SK-N-SH treated with all-trans-retinoic acid at 6 μM for 48 hours (cell line): ENCODE measurements around the gene P2RX2.

Experiments
- ATAC-seq: fragments of 200-7000 bp; cut with Tn5 transposase; 3 replicates; pipeline ENCODE4 v1.9.1; 2020; ENCODE audit warnings: mild to moderate bottlenecking, moderate library complexity
- ARNTL ChIP-seq: fragments of 450-650 bp; formaldehyde crosslinking; IDR thresholded peaks from 2 replicates; pipeline ENCODE4 v1.5.0; 2020; ENCODE audit warnings: low read depth, mild to moderate bottlenecking, moderate library complexity, borderline replicate concordance
- BACH2 ChIP-seq: fragments of 250-450 bp; sonication (Bioruptor Pico); IDR thresholded peaks from 2 replicates; pipeline ENCODE4 v1.9.0; 2021; ENCODE audit warnings: mild to moderate bottlenecking, borderline replicate concordance
- CSDC2 ChIP-seq: fragments of 250-450 bp; sonication (Bioruptor Pico); IDR thresholded peaks from 2 replicates; pipeline ENCODE4 v1.5.0; 2020; ENCODE audit warnings: mild to moderate bottlenecking, moderate library complexity
- CSRNP3 ChIP-seq: fragments of 250-450 bp; sonication (Bioruptor Pico); IDR thresholded peaks from 2 replicates; pipeline ENCODE4 v1.5.1; 2021; ENCODE audit warnings: mild to moderate bottlenecking, moderate library complexity
- ESRRG ChIP-seq: fragments of 250-450 bp; sonication (Bioruptor Pico); IDR thresholded peaks from 2 replicates; pipeline ENCODE4 v1.6.1; 2021; ENCODE audit warnings: mild to moderate bottlenecking
- GLIS3 ChIP-seq: fragments of 250-450 bp; sonication (Bioruptor Pico); IDR thresholded peaks from 2 replicates; pipeline ENCODE4 v1.5.0; 2020; ENCODE audit warnings: mild to moderate bottlenecking, moderate library complexity
- ISL1 ChIP-seq: fragments of 250-450 bp; sonication (Bioruptor Pico); IDR thresholded peaks from 2 replicates; pipeline ENCODE4 v2.1.2; 2022; ENCODE audit warnings: mild to moderate bottlenecking, moderate library complexity
- OSR1 ChIP-seq: fragments of 250-450 bp; sonication (Bioruptor Pico); IDR thresholded peaks from 2 replicates; pipeline ENCODE4 v1.8.0; 2022; ENCODE audit warnings: moderate library complexity, mild to moderate bottlenecking, inconsistent platforms
- POU6F1 ChIP-seq: fragments of 250-450 bp; sonication (Bioruptor Pico); IDR thresholded peaks from 2 replicates; pipeline ENCODE4 v1.8.0; 2021; ENCODE audit warnings: low read depth, mild to moderate bottlenecking, moderate library complexity, borderline replicate concordance
- PPARA ChIP-seq: fragments of 250-450 bp; sonication (Bioruptor Pico); IDR thresholded peaks from 2 replicates; pipeline ENCODE4 v1.5.0; 2020; ENCODE audit warnings: mild to moderate bottlenecking, borderline replicate concordance
- RARB ChIP-seq: fragments of 250-450 bp; sonication (Bioruptor Pico); IDR thresholded peaks from 2 replicates; pipeline ENCODE4 v1.8.0; 2021; ENCODE audit warnings: mild to moderate bottlenecking, moderate library complexity
- SNAI2 ChIP-seq: fragments of 250-450 bp; sonication (Bioruptor Pico); IDR thresholded peaks from 2 replicates; pipeline ENCODE4 v1.5.0; 2020; ENCODE audit warnings: mild to moderate bottlenecking, moderate library complexity
- TCF4 ChIP-seq: fragments of 250-450 bp; sonication (Bioruptor Pico); IDR thresholded peaks from 2 replicates; pipeline ENCODE4 v1.8.0; 2021; ENCODE audit warnings: mild to moderate bottlenecking, moderate library complexity, borderline replicate concordance
- TOX ChIP-seq: fragments of 250-450 bp; sonication (Bioruptor Pico); IDR thresholded peaks from 2 replicates; pipeline ENCODE4 v1.8.0; 2021; ENCODE audit warnings: mild to moderate bottlenecking, moderate library complexity, borderline replicate concordance
- ZC3H10 ChIP-seq: fragments of 250-450 bp; sonication (Bioruptor Pico); IDR thresholded peaks from 2 replicates; pipeline ENCODE4 v1.5.1; 2021; ENCODE audit warnings: mild to moderate bottlenecking, moderate library complexity
- ZFP3 ChIP-seq: fragments of 250-450 bp; sonication (Bioruptor Pico); IDR thresholded peaks from 2 replicates; pipeline ENCODE4 v1.5.0; 2020; ENCODE audit warnings: mild to moderate bottlenecking, moderate library complexity
- ZFP30 ChIP-seq: fragments of 450-650 bp; formaldehyde crosslinking; IDR thresholded peaks from 2 replicates; pipeline ENCODE4 v1.5.0; 2022; ENCODE audit warnings: mild to moderate bottlenecking, moderate library complexity
- ZNF565 ChIP-seq: fragments of 450-650 bp; formaldehyde crosslinking; conservative IDR thresholded peaks from 2 replicates; pipeline ENCODE4 v1.5.0; 2020; ENCODE audit warnings: low read depth, mild to moderate bottlenecking, moderate library complexity
- ZNF70 ChIP-seq: fragments of 450-650 bp; formaldehyde crosslinking; IDR thresholded peaks from 2 replicates; pipeline ENCODE4 v1.5.0; 2020; ENCODE audit warnings: mild to moderate bottlenecking, moderate library complexity
- TF ChIP-seq, protein P1 (sequence below): fragments of 250-450 bp; sonication (Bioruptor Pico); IDR thresholded peaks from 2 replicates; pipeline ENCODE4 v1.5.0; 2020; ENCODE audit warnings: mild to moderate bottlenecking, moderate library complexity
- TF ChIP-seq, protein P2 (sequence below): fragments of 250-450 bp; sonication (Bioruptor Pico); IDR thresholded peaks from 2 replicates; pipeline ENCODE4 v1.8.0; 2020; ENCODE audit warnings: mild to moderate bottlenecking, moderate library complexity, borderline replicate concordance
- TF ChIP-seq, protein P3 (sequence below): fragments of 250-450 bp; sonication (Bioruptor Pico); IDR thresholded peaks from 2 replicates; pipeline ENCODE4 v1.5.1; 2020; ENCODE audit warnings: low read depth, mild to moderate bottlenecking, moderate library complexity

P2RX2 gene

DNA sequence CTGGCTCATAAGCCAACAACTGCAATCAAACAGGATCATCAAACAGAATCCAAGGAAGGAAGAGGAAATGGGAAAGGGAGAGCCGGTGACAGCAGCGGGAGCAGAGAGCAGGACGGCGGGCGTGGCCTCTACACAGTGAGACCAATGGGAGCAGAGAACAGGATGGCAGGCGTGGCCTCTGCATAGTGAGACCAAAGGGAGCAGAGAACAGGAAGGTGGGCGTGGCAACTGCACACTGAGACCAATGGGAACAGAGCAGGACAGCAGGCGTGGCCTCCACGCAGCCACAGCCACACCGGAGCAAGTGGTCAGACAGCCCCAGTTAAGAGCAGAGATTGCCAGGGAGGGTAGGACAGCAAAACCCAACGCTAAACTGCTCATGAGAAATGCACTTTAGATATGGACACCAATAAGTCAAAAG is 24.6 kb upstream of the P2RX2 start:
- ATAC-seq, result peak; percentile 99
- no peak for TF ChIP-seq ZFP30 (CRISPR knock-in tag)
- TF ChIP-seq TOX (CRISPR knock-in tag), result no peak
- TF ChIP-seq OSR1, result no peak
- TF ChIP-seq PPARA (CRISPR knock-in tag), result no peak
- no peak for TF ChIP-seq ZFP3 (CRISPR knock-in tag)
- TF ChIP-seq ZNF565 (CRISPR knock-in tag), result no peak
- TF ChIP-seq ZNF70 (CRISPR knock-in tag), result no peak
- TF ChIP-seq POU6F1 (CRISPR knock-in tag), result no peak
- TF ChIP-seq ESRRG (CRISPR knock-in tag), result no peak
- TF ChIP-seq TCF4 (CRISPR knock-in tag), result no peak
- TF ChIP-seq, protein P1, sequence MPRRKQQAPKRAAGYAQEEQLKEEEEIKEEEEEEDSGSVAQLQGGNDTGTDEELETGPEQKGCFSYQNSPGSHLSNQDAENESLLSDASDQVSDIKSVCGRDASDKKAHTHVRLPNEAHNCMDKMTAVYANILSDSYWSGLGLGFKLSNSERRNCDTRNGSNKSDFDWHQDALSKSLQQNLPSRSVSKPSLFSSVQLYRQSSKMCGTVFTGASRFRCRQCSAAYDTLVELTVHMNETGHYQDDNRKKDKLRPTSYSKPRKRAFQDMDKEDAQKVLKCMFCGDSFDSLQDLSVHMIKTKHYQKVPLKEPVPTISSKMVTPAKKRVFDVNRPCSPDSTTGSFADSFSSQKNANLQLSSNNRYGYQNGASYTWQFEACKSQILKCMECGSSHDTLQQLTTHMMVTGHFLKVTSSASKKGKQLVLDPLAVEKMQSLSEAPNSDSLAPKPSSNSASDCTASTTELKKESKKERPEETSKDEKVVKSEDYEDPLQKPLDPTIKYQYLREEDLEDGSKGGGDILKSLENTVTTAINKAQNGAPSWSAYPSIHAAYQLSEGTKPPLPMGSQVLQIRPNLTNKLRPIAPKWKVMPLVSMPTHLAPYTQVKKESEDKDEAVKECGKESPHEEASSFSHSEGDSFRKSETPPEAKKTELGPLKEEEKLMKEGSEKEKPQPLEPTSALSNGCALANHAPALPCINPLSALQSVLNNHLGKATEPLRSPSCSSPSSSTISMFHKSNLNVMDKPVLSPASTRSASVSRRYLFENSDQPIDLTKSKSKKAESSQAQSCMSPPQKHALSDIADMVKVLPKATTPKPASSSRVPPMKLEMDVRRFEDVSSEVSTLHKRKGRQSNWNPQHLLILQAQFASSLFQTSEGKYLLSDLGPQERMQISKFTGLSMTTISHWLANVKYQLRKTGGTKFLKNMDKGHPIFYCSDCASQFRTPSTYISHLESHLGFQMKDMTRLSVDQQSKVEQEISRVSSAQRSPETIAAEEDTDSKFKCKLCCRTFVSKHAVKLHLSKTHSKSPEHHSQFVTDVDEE, result no peak
- TF ChIP-seq BACH2 (CRISPR knock-in tag), result no peak
- no peak for TF ChIP-seq ZC3H10

DNA sequence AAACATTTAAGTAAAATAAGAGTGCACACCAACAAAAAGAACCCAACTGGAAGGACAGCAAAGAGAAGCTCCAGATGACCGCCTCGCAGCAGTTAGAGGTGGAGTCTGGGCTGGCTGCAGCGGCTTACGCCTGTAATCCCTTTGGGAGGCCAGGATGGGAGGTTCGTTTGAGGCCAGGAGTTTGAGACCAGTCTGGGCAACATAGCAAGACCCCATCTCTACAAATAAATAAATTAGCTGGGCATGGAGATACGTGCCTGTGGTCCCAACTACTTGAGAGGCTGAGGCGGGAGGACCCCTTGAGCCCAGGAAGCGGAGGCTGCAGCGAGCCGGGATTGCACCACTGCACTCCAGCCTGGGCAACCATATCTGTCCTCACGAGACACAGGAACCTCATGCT is 23.4 kb upstream of the P2RX2 start:
- TF ChIP-seq ESRRG (CRISPR knock-in tag) (no peak), BACH2 (CRISPR knock-in tag) (no peak), ZFP3 (CRISPR knock-in tag) (no peak), GLIS3 (CRISPR knock-in tag) (no peak), CSRNP3 (CRISPR knock-in tag) (no peak), ISL1 (CRISPR knock-in tag) (no peak), RARB (no peak), ZNF70 (CRISPR knock-in tag) (no peak), OSR1 (no peak), TCF4 (CRISPR knock-in tag) (no peak), CSDC2 (no peak), ZFP30 (CRISPR knock-in tag) (no peak), TOX (CRISPR knock-in tag) (no peak), ARNTL (CRISPR knock-in tag) (no peak), POU6F1 (CRISPR knock-in tag) (no peak), SNAI2 (CRISPR knock-in tag) (no peak)
- TF ChIP-seq, protein P2, sequence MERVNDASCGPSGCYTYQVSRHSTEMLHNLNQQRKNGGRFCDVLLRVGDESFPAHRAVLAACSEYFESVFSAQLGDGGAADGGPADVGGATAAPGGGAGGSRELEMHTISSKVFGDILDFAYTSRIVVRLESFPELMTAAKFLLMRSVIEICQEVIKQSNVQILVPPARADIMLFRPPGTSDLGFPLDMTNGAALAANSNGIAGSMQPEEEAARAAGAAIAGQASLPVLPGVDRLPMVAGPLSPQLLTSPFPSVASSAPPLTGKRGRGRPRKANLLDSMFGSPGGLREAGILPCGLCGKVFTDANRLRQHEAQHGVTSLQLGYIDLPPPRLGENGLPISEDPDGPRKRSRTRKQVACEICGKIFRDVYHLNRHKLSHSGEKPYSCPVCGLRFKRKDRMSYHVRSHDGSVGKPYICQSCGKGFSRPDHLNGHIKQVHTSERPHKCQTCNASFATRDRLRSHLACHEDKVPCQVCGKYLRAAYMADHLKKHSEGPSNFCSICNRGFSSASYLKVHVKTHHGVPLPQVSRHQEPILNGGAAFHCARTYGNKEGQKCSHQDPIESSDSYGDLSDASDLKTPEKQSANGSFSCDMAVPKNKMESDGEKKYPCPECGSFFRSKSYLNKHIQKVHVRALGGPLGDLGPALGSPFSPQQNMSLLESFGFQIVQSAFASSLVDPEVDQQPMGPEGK (CRISPR knock-in tag), result no peak
- TF ChIP-seq, protein P1, result no peak
- TF ChIP-seq, protein P3, sequence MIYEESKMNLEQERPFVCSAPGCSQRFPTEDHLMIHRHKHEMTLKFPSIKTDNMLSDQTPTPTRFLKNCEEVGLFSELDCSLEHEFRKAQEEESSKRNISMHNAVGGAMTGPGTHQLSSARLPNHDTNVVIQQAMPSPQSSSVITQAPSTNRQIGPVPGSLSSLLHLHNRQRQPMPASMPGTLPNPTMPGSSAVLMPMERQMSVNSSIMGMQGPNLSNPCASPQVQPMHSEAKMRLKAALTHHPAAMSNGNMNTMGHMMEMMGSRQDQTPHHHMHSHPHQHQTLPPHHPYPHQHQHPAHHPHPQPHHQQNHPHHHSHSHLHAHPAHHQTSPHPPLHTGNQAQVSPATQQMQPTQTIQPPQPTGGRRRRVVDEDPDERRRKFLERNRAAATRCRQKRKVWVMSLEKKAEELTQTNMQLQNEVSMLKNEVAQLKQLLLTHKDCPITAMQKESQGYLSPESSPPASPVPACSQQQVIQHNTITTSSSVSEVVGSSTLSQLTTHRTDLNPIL (CRISPR knock-in tag), result no peak
- TF ChIP-seq, all 23 proteins: peak for 0
- no peak for ATAC-seq
